HEK293T (cell line): ENCODE data around the gene STXBP4.

Experiments
- ARNT ChIP-seq: fragments of 450-650 bp; IDR thresholded peaks from 2 replicates; pipeline ENCODE4 v1.6.1; 2017; ENCODE audit warnings: mild to moderate bottlenecking
- BHLHE40 ChIP-seq: fragments of 450-650 bp; IDR thresholded peaks from 2 replicates; pipeline ENCODE4 v1.6.1; 2016; ENCODE audit warnings: mild to moderate bottlenecking, moderate library complexity, borderline replicate concordance
- FOXA1 ChIP-seq: fragments of 450-650 bp; IDR thresholded peaks from 2 replicates; pipeline ENCODE4 v1.6.1; 2016; ENCODE audit warnings: mild to moderate bottlenecking
- FOXK2 ChIP-seq: fragments of 450-650 bp; IDR thresholded peaks from 2 replicates; pipeline ENCODE4 v1.6.1; 2016; ENCODE audit warnings: mild to moderate bottlenecking
- FOXM1 ChIP-seq: fragments of 450-650 bp; IDR thresholded peaks from 2 replicates; pipeline ENCODE4 v1.6.1; 2017; ENCODE audit warnings: mild to moderate bottlenecking, borderline replicate concordance
- HDGF ChIP-seq: fragments of 450-650 bp; IDR thresholded peaks from 2 replicates; pipeline ENCODE4 v1.6.1; 2017; ENCODE audit warnings: antibody characterized with exemption, borderline replicate concordance
- L3MBTL2 ChIP-seq: fragments of 450-650 bp; conservative IDR thresholded peaks from 2 replicates; pipeline ENCODE4 v1.6.1; 2016; ENCODE audit warnings: mild to moderate bottlenecking
- NFRKB ChIP-seq: fragments of 450-650 bp; IDR thresholded peaks from 2 replicates; pipeline ENCODE4 v1.6.1; 2016; ENCODE audit warnings: mild to moderate bottlenecking, moderate library complexity
- SP1 ChIP-seq: fragments of 450-650 bp; IDR thresholded peaks from 2 replicates; pipeline ENCODE4 v1.6.1; 2017
- SUZ12 ChIP-seq: fragments of 450-650 bp; IDR thresholded peaks from 2 replicates; pipeline ENCODE4 v1.6.1; 2016; ENCODE audit warnings: mild to moderate bottlenecking
- TARDBP ChIP-seq: fragments of 450-650 bp; IDR thresholded peaks from 2 replicates; pipeline ENCODE4 v1.6.1; 2016
- ZNF384 ChIP-seq: fragments of 450-650 bp; IDR thresholded peaks from 2 replicates; pipeline ENCODE4 v1.6.1; 2016
- TF ChIP-seq, protein P1 (sequence below): fragments of 450-650 bp; IDR thresholded peaks from 2 replicates; pipeline ENCODE4 v1.6.1; 2016

DNA sequence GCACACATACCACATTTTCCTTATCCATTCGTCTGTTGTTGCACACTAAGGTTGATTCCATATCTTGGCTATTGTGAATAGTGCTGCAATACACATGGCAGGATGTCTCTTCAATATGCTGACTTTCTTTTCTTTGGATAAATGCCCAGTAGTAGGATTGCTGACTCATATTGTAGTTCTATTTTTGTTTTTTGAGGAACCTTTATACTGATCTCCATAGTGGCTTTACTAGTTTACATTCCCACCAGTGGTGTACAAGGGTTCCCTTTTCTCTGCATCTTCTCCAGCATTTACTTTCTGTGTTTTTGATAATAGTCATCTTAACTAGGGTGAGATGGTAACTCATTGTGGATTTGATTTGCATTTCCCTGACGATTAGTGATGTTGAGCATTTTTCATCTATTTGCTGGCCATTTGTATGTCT, 118.1 kb downstream of the STXBP4 start:
- TF ChIP-seq, protein P1, sequence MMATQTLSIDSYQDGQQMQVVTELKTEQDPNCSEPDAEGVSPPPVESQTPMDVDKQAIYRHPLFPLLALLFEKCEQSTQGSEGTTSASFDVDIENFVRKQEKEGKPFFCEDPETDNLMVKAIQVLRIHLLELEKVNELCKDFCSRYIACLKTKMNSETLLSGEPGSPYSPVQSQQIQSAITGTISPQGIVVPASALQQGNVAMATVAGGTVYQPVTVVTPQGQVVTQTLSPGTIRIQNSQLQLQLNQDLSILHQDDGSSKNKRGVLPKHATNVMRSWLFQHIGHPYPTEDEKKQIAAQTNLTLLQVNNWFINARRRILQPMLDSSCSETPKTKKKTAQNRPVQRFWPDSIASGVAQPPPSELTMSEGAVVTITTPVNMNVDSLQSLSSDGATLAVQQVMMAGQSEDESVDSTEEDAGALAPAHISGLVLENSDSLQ: no peak
- no peak for TF ChIP-seq SP1
- TF ChIP-seq FOXA1: no peak
- no peak for TF ChIP-seq BHLHE40
- no peak for TF ChIP-seq ARNT
- no peak for TF ChIP-seq FOXM1
- TF ChIP-seq L3MBTL2: no peak
- TF ChIP-seq FOXK2: no peak
- TF ChIP-seq SUZ12: no peak
- TF ChIP-seq HDGF: no peak
- TF ChIP-seq ZNF384: no peak
- no peak for TF ChIP-seq NFRKB
- TF ChIP-seq TARDBP: no peak
